Mononuclear cell (primary cell): ENCODE measurements around the gene FAIM. TPM values are rescaled to one million over a fixed set of nuclear protein-coding genes. Genes with fewer than 3 reads are reported as not detected.
"Not testable (repeated sequence)": the region's sequence is repeated elsewhere in the genome, so short reads cannot be mapped to it uniquely, and the experiment has no call there.

Experiments
- H3K27me3 ChIP-seq: 2 replicates; pipeline ENCODE4 v1.6.0; 2011; ENCODE audit warnings: low read length, control low read depth; ENCODE audit not compliant: insufficient read depth
- H3K4me1 ChIP-seq: 2 replicates; pipeline ENCODE4 v1.5.1; 2011; ENCODE audit warnings: mild to moderate bottlenecking, low read length, control low read depth; ENCODE audit not compliant: insufficient read depth
- H3K4me3 ChIP-seq: 2 replicates; pipeline ENCODE4 v1.5.1; 2011; ENCODE audit warnings: mild to moderate bottlenecking, low read length, moderate library complexity
- H3K9me3 ChIP-seq: 2 replicates; pipeline ENCODE4 v1.5.1; 2011; ENCODE audit warnings: low read depth, mild to moderate bottlenecking, control low read depth, low read length
- total RNA-seq: library from RNA; depleted of rRNA; stranded (reverse); fragments of >200 nt; gene quantifications from one replicate; pipeline ENCODE4 v1.2.3, GENCODE V29; 2012

FAIM gene, protein sequence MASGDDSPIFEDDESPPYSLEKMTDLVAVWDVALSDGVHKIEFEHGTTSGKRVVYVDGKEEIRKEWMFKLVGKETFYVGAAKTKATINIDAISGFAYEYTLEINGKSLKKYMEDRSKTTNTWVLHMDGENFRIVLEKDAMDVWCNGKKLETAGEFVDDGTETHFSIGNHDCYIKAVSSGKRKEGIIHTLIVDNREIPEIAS
- 2.5 TPM for total RNA-seq

- Histone ChIP-seq H3K4me1 (peaks cover 14% of the 10 kb centered on the region), H3K4me3 (peak within 1 kb of the TSS; percentile 52)
Observed at GRCh38 chr3:138608322-138609135, at the start of gene FAIM. Gene FAIM (plus strand): TSS chr3:138608771. CDS start chr3:138619727, 10,956 bp downstream.

GRCh38 chr3:138559134-138559533 is 49.4 kb upstream of the FAIM start:
- H3K4me1 ChIP-seq, result no peaks in the 10 kb centered on the region
- H3K4me3 ChIP-seq, result no peak overlapping the region
- H3K27me3 ChIP-seq, result no peaks in the 10 kb centered on the region
- H3K9me3 ChIP-seq, result peaks cover 9% of the 10 kb centered on the region

More at GRCh38 chr3:138608322-138609135, at the start of gene FAIM:
- Histone ChIP-seq H3K9me3 (no peaks in the 10 kb centered on the region), H3K27me3 (no peaks in the 10 kb centered on the region)

DNA sequence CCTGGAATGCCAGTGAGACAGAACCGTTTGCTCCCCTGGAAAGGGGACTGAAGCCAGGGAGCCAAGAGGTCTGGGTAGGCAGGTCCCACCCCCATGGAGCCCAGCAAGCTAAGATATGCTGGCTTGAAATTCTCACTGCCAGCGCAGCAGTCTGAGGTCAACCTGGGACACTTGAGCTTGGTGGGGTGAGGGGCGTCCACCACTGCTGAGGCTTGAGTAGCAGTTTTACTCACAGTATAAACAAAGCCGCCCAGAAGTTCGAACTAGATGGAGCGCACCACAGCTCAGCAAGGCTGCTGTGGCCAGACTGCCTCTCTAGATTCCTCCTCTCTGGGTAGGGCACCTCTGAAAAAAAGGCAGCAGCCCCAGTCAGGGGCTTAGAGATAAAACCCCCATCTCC is 48.1 kb upstream of the FAIM start:
- Histone ChIP-seq H3K4me1 (no peaks in the 10 kb centered on the region), H3K9me3 (peaks cover 6% of the 10 kb centered on the region), H3K27me3 (no peaks in the 10 kb centered on the region), H3K4me3 (no peak overlapping the region)

DNA sequence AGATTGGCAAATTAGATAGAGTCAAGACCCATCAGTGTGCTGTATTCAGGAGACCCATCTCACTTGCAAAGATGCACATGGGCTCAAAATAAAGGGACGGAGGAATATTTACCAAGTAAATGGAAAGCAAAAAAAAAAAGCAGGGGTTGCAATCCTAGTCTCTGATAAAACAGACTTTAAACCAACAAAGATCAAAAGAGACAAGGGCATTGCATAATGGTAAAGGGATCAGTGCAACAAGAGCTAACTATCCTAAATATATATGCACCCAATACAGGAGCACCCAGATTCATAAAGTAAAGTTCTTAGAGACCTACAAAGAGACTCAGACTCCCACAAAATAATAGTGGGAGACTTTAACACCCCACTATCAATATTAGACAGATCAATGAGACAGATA is 45.7 kb upstream of the FAIM start:
- H3K9me3 ChIP-seq, H3K4me1 ChIP-seq, H3K27me3 ChIP-seq, H3K4me3 ChIP-seq: not testable (repeated sequence)

GRCh38 chr3:138566293-138566692 is 42.3 kb upstream of the FAIM start:
- not testable (repeated sequence) for H3K9me3 ChIP-seq, H3K4me1 ChIP-seq, H3K27me3 ChIP-seq, H3K4me3 ChIP-seq

DNA sequence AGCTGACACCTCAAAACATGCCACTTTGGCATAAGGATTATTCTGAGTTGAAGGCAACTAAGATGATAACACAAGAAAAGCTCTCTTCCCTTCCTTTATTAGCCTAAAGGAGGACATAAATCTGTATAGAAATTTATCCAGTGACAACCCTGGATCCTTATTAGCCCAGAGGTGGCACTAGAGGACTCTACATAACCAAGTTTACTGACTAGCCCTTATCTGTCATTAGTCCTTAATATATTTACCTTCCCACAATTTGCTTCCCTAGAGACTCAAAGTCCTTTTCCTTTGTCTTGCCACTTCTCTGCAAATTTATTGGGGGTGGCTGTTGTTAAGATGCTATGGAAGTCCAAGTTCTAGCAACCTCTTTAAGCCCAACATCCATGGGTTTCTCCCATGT is 41.2 kb upstream of the FAIM start:
- H3K9me3 ChIP-seq, result no peaks in the 10 kb centered on the region
- H3K4me3 ChIP-seq, result no peak overlapping the region
- no peaks in the 10 kb centered on the region for H3K4me1 ChIP-seq
- no peaks in the 10 kb centered on the region for H3K27me3 ChIP-seq

- no peak overlapping the region for H3K4me3 ChIP-seq
- no peaks in the 10 kb centered on the region for H3K27me3 ChIP-seq
- no peaks in the 10 kb centered on the region for H3K9me3 ChIP-seq
- H3K4me1 ChIP-seq, result no peaks in the 10 kb centered on the region
Observed at GRCh38 chr3:138569090-138569489, 39.5 kb upstream of the FAIM start.

GRCh38 chr3:138569624-138570023 is 38.9 kb upstream of the FAIM start:
- not testable (repeated sequence) for H3K4me3 ChIP-seq, H3K9me3 ChIP-seq, H3K4me1 ChIP-seq, H3K27me3 ChIP-seq

DNA sequence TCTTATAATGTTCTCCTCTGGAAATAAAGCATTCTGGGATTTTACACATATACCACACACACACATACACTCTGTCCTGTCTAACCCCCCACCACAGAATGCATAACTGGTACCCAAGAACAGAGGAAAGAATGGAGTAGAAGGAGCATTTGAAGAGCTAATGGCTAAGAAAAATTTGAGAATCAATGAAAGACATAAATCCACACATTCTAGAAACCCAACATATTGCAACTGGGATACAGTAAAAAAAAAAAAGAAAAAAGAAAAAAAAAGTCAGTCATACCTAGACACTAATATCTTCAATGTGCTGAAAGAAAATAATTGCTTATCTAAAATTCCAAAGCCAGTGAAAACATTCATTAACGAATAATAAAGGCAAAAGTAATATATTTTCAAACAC is 35.4 kb upstream of the FAIM start:
- Histone ChIP-seq H3K9me3 (no peaks in the 10 kb centered on the region), H3K4me3 (no peak overlapping the region), H3K4me1 (peaks cover 3% of the 10 kb centered on the region), H3K27me3 (no peaks in the 10 kb centered on the region)

GRCh38 chr3:138578141-138578540 is 30.4 kb upstream of the FAIM start:
- Histone ChIP-seq H3K4me1 (peaks cover 13% of the 10 kb centered on the region), H3K27me3 (no peaks in the 10 kb centered on the region), H3K9me3 (no peaks in the 10 kb centered on the region), H3K4me3 (no peak overlapping the region)

DNA sequence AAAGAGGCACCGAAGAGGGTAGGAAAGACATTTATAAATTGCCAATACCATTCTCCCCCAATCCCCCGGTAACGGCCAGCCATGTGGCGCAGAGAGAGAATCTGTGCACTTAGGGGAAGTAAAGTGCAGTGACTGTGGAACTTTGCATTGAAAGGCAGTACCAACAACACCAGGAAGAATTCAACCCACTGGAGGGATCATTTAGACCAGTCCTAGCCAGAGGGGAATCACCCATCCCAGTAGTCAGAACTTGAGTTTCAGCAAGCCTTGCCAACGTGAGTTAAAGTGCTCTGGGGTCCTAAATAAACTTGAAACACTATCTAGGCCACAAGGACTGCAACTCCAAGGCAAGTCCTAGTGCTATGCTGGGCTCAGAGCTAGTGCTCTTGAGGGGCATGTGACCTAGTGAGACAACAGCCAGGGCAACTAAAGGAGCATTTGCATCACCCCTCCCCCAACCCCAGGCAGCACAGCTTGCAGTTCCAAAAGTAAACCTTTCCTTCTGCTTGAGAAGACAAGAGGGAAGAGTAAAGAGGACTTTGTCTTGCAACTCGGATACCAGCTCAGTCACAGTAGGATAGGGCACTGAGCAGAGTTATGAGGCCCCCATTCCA is 29.5 kb upstream of the FAIM start:
- Histone ChIP-seq H3K27me3 (no peaks in the 10 kb centered on the region), H3K9me3 (no peaks in the 10 kb centered on the region), H3K4me3 (no peak overlapping the region), H3K4me1 (peaks cover 13% of the 10 kb centered on the region)

- Histone ChIP-seq H3K4me3 (no peak overlapping the region), H3K9me3 (no peaks in the 10 kb centered on the region), H3K4me1 (no peaks in the 10 kb centered on the region)
Observed at GRCh38 chr3:138587374-138587773, 21.2 kb upstream of the FAIM start.

GRCh38 chr3:138588445-138588844 is 20.1 kb upstream of the FAIM start:
- Histone ChIP-seq H3K4me1 (peaks cover 3% of the 10 kb centered on the region), H3K9me3 (no peaks in the 10 kb centered on the region), H3K27me3 (no peaks in the 10 kb centered on the region), H3K4me3 (no peak overlapping the region)

More at GRCh38 chr3:138587374-138587773, 21.2 kb upstream of the FAIM start:
- no peaks in the 10 kb centered on the region for H3K27me3 ChIP-seq

DNA sequence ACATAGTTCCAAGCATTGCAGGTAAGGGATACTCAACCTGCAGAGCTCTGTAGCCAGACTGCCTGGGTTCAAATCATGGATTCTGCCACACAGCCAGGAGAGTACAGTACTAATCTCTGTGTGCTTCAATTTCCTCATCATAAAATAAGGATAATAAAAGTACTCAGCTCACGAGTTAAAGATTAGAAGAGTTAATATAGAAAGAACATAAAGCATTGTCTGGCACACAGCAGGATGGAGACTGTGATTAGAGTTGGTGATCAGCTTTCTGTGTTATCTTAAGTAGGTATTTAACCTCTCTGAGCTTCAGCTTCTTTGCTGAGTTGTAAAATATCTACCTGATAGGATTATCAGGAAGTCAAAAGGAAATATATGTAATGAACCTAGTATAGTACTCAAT is 17.2 kb upstream of the FAIM start:
- Histone ChIP-seq H3K4me1 (peaks cover 10% of the 10 kb centered on the region), H3K9me3 (no peaks in the 10 kb centered on the region), H3K4me3 (no peak overlapping the region), H3K27me3 (no peaks in the 10 kb centered on the region)

GRCh38 chr3:138593488-138594149 is 15.0 kb upstream of the FAIM start:
- Histone ChIP-seq H3K9me3 (no peaks in the 10 kb centered on the region), H3K4me3 (peak overlapping the region; percentile 66), H3K27me3 (no peaks in the 10 kb centered on the region), H3K4me1 (peaks cover 10% of the 10 kb centered on the region)
